ENCODE data around the gene FBXW11. TPM values are rescaled to one million over a fixed set of nuclear protein-coding genes. Genes with fewer than 3 reads are reported as not detected.

The FBXW11 gene
- total and polyA plus RNA-seq, 10 of the 15 experiments (the other 5 are each of a cell fraction or from before 2014, with no cell fraction given): 4.3 to 61.5 (median 40.0) TPM

- TF ChIP-seq IKZF1 (conservative IDR thresholded peaks at IDR 0.05): no peak
Measured at GRCh38 chr5:171865471-171865870, 141.0 kb downstream of the FBXW11 start (continued).

DNA sequence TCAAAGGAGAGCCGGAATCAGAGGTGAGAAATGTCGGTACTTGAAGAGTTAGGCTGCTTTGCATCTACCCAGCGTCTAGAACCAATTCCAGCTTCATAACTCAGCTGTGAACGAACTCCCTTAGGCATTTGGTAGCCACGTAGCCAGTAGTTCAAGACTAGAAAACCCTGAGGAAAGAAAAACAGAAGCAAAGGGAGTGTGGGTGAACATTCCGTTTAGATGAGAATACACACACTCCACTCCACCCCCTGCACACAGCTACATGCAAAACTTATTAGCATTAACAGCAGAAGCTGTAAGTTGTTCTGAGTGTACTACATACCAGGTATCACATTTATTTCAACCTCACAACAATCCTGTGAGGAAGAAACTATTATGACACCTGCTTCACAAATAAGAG, 142.5 kb downstream of the FBXW11 start:
- H4K20me1 ChIP-seq (ENCODE audit: control insufficient read depth, insufficient read depth): no peaks in the 10 kb centered on the region
- H3K27ac ChIP-seq (ENCODE audit: control insufficient read depth, insufficient read depth): no peak overlapping the region
- in situ Hi-C loops (cut with MboI): no loop called here
- no peaks in the 10 kb centered on the region for H3K79me2 ChIP-seq (ENCODE audit: control insufficient read depth, insufficient read depth, low read length)
- POLR2A ChIA-PET: no interaction called here
- no TSS peak for BruUV-seq (replicated peaks)
- no peaks in the 10 kb centered on the region for H3K4me1 ChIP-seq (ENCODE audit: control insufficient read depth, insufficient read depth, low read length)
- no peak overlapping the region for H2AFZ ChIP-seq (ENCODE audit: control insufficient read depth, low read depth, low read length)
- RAD21 ChIA-PET (ENCODE audit: unreplicated experiment): no interaction called here
- no peaks in the 10 kb centered on the region for H3K27me3 ChIP-seq (replicated peaks in 1 of 2; ENCODE audit: control insufficient read depth in 2 of 2, insufficient read depth in 2 of 2, low read length in 1 of 2)
- no peaks in the 10 kb centered on the region for H3K9me3 ChIP-seq (replicated peaks; ENCODE audit: control insufficient read depth, insufficient read depth, low read length)
- H3K4me3 ChIP-seq: no peak overlapping the region
- peaks cover 3 to 8% of the 10 kb centered on the region in 2 experiments; a peak in 3 of 4 replicates for H3K36me3 ChIP-seq (ENCODE audit: control insufficient read depth in 2 of 2, insufficient read depth in 2 of 2, low read length in 1 of 2)
- ATAC-seq: no peak
- no peak for FAIRE-seq
- SMC1A ChIA-PET (ENCODE audit: uncharacterized antibody, unreplicated experiment): interaction anchor here (0.6 kb wide), 2 partner anchors 46 to 146 kb away, joined by 3 to 4 read pairs; no protein-coding TSS in a partner anchor
- TF ChIP-seq ZSCAN29 (IDR thresholded peaks at IDR 0.05): no peak
- no peak for TF ChIP-seq TARDBP (IDR thresholded peaks at IDR 0.05; ENCODE audit: borderline replicate concordance)
- TF ChIP-seq NRF1 (conservative IDR thresholded peaks at IDR 0.05; ENCODE audit: low read depth, low read length): no peak
- no peak for TF ChIP-seq POLR2AphosphoS5 (IDR thresholded peaks at IDR 0.05; ENCODE audit: low read length)
- no peak for TF ChIP-seq LARP7 (IDR thresholded peaks at IDR 0.05)
- no peak for TF ChIP-seq GATAD2B (conservative IDR thresholded peaks at IDR 0.05; ENCODE audit: low read depth)
- no peak for TF ChIP-seq CREB1 (IDR thresholded peaks at IDR 0.05; ENCODE audit: low read depth)
- TF ChIP-seq WRNIP1 (IDR thresholded peaks at IDR 0.05; ENCODE audit: borderline replicate concordance, low read depth, low read length): no peak
- no peak for TF ChIP-seq STAT3 (IDR thresholded peaks at IDR 0.05; ENCODE audit: low read depth, low read length)
- no peak for TF ChIP-seq BCL11A (IDR thresholded peaks at IDR 0.05; ENCODE audit: low read depth, low read length)
- TF ChIP-seq HDAC2 (IDR thresholded peaks at IDR 0.05): no peak
- TF ChIP-seq FOXM1 (IDR thresholded peaks at IDR 0.05; ENCODE audit: low read depth, low read length): no peak
- CTCF ChIA-PET: no interaction called here
- WGBS (ENCODE audit: insufficient coverage, insufficient replicate concordance, low lambda C conversion rate, missing lambda C conversion rate): 85% methylated on average over 6 of the region's 6 CpGs
- intact Hi-C loops (cut with micrococcal nuclease; ENCODE audit: unreplicated experiment): no loop called here
- no peak for DNase-seq (ENCODE audit: low read depth, low spot score)
- H3K4me2 ChIP-seq (ENCODE audit: control insufficient read depth, insufficient read depth): no peak overlapping the region
- no peak overlapping the region for H3K9ac ChIP-seq (ENCODE audit: control insufficient read depth, insufficient read depth, low read length)
